Measurements from ENCODE around the gene PRKCE.
"Not testable (repeated sequence)": the region's sequence is repeated elsewhere in the genome, so short reads cannot be mapped to it uniquely, and the experiment has no call there.

Gene PRKCE

GRCh38 chr2:46223514-46223913, 572.0 kb downstream of the PRKCE start:
- not testable (repeated sequence) for DNase-seq

- DNase-seq = no peak
Observed at GRCh38 chr2:46225150-46225625, 573.7 kb downstream of the PRKCE start.

GRCh38 chr2:46225730-46226129, 574.3 kb downstream of the PRKCE start:
- no peak for DNase-seq

DNA sequence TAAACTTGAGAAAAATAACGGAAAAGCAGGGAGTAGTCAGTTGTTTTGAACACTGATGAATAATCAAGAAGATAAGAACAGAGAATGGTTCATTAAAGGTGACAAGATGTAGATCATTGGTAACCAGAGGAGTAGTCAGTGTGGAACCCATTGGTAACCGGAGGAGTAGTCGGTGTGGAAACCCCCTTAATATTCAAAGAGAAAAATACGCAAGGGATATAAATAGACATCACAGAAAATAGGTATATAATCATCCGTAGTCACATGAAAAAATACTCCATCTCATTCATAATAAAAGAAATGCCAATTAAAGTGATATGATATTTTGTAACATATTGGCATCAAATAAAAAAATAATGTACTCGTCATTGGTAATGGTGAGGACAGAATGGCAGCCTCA, 575.1 kb downstream of the PRKCE start:
- no peak for DNase-seq

DNA sequence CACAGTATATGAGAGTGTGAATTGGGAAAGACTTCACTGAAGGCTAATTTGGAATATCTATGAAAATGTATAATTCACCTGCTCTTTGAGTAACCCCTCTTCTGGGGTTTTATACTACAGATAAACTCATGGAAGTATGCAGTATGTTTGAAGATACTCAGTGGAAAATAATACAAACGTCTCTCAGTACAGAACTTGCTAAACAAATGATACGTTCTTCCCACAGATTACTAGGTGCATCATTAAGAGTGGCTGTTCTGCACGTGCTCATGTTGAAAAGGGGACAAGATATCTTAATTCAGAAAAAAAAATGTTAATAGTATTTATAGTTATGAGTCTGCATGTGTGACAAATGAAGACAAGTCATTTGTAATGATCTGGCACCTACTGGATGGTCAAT, 575.5 kb downstream of the PRKCE start:
- DNase-seq = no peak

- no peak for DNase-seq
Observed at GRCh38 chr2:46227674-46228289, 576.3 kb downstream of the PRKCE start.

DNA sequence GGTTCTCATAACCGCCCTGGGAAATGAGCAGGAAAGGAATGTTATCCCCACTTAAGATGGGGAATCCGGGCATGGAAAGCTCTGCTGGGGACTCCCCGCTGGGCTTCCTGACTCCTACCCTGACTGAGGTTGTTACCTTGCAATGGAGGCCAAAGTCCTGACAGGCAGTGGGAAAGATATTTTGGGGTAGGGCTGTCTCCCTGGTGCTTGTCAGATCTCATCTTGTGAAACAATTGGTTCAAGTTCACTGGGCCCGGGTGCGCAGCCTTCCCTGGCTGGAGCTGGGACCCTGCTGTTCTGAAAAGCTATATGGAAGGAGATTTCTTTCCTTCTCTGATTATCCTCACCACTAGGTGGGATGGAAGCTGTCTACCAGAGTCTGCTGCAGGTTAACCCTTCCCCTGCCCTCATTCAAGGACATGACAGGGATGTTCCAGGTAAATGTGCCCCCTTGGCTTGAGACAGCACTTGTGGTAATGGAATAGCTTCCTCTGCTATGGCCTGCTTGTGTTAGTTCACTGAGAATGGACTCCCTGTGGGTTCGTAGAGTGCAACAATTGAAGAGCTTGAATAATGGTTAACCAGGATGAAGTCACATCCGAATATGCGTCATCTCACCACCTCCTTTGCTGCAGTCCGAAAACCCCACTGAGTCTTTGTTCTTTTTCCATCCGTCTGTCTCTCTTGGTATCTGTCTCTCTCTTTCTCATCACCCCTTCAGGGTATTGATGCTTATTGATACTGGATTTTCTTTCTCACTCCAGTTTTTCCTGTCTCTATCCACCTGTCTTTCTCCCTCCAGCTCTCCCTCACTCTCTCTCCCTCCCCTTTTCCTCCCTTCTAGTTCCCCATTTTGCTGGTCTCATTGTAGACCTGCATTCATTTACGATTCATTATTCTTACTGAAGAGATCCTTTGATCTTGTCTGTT, 577.9 kb downstream of the PRKCE start:
- no peak for DNase-seq

- no peak for DNase-seq
Observed at GRCh38 chr2:46230115-46230571, 578.7 kb downstream of the PRKCE start.

DNA sequence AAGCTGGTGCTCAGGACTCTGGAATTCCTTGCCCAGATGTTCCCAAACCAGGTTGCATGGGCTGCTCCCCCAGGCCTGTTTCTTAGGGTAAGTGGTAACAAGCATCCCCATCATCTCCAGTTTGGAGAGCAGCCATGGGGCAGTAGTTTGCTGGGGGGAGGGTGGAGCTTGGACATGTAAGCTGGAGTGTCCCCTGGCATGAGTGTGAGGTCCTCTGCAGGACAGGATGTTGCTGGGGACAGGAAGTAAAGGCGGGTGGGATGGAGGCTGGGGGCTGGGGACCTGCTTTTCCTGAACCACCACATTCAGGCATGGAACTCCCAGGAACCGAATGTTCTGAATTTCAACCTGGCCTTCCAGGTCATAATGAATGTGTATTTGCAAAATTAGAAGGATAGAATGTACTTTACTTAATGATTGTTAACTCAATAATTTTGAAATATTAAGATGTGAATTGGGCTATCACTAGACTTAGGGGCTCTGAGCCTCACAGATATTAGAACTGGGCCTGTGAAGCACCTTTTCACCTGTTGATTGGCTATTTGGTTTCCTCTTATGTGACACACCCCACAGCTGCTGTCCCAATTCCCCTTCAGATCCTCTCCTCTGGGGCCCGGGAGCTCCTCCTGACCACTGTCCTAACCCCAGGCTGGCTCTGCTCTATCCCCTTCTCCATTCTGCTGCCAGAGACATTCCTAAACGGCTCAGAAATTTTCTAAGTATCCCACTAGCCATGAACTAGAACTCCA, 579.4 kb downstream of the PRKCE start:
- no peak for DNase-seq

- DNase-seq = no peak
Observed at GRCh38 chr2:46231721-46232120, 580.2 kb downstream of the PRKCE start.

- no peak for DNase-seq
Observed at GRCh38 chr2:46232860-46233259, 581.4 kb downstream of the PRKCE start.

- DNase-seq = no peak
Observed at GRCh38 chr2:46236006-46236875, 584.8 kb downstream of the PRKCE start.

DNA sequence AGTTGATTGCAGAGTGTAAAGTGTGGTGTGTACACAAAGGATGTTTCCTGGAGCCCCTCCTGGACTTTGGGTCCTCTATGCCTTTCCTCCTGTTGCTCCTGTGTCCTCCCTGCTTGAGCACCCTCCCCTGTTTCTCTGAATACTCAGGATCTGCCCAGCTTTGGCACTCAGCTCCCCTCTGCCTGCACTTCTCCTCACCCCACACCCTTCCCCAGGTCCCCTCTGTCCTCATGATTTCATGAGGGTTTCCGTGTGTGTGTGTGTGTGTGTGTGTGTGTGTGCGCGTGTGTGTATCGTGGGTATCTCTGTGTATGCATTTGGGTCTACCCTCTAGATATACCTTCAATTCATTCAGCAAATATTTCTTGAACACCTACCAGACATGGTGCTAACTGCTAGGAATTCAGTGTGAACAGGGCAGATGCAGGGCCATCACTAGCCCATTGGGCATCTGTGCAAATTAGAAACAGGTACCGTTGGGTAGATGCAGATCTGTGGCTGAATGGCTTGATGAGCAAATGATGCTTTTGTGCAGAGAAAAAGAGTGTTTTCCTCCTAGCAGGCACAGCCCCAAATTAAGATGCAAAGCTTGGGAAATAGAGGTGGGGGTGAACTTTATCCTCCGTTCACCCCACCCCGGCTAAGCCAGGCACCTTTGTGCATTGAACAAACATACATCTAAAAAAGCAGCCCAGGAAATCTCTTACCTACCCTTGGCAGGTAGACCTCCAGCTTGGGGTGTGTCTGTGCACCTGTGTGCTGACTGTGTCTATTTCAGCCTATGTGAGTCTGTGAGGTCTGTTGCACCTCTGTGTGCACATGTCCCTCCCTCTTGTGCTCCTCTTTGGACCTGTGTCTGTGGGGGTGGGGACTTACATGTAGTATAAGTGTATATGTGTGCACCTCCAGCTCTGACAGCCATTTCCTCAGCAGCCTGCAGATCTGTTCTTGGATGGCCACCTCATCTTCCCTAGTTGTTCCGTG, 585.7 kb downstream of the PRKCE start:
- DNase-seq = no peak

All from DMS79 treated with DMSO at 0.1 percent for 48 hours (cell line).